Sciatic nerve (tissue), 2 donors: Measurements from ENCODE around the gene MRPS18A. TPM values are rescaled to one million over a fixed set of nuclear protein-coding genes. Genes with fewer than 3 reads are reported as not detected.
A peak's percentile ranks its signal among the peaks of the same experiment; 100 is the strongest.
"Not testable (repeated sequence)": the region's sequence is repeated elsewhere in the genome, so short reads cannot be mapped to it uniquely, and the experiment has no call there.

Experiments
- ATAC-seq: fragments of 200-7000 bp; cut with Tn5 transposase; one replicate; pipeline ENCODE4 v1.9.1; 2020; ENCODE audit warnings: mild to moderate bottlenecking, moderate library complexity
- DNase-seq: peaks from one replicate; pipeline ENCODE4 v3.0.0-alpha.2; 2020; ENCODE audit warnings: low spot score
- intact Hi-C: fragments of 100-400 bp; cut with DNase I; formaldehyde crosslinking; loops from one replicate; pipeline ENCODE4 v1.14.2; 2022
- total RNA-seq: library from RNA; stranded (reverse); fragmentation: NEBNext Ultra II Directional; extraction: Animal tissue kit (Norgen Biotek cat#: 25700); gene quantifications from one replicate; pipeline ENCODE4 v1.2.1, GENCODE V29; 2021
- donor health status: DM: no; HTN: no; CAD: no.
- donor health status: DM: no; HTN: no; CAD: no.

MRPS18A gene
- total RNA-seq, 1 donor from 2014 or later: 29.7 TPM

- ATAC-seq (no peak), DNase-seq (no peak)
- intact Hi-C loops: no loop called here
These were observed 9.8 kb downstream of the MRPS18A start for GRCh38 chr6:43677759-43678158.

- intact Hi-C loops: no loop called here
- no peak for ATAC-seq
- DNase-seq: no peak
These were observed 10.5 kb downstream of the MRPS18A start for GRCh38 chr6:43676962-43677606.

GRCh38 chr6:43674921-43675320 lies 12.7 kb downstream of the MRPS18A start:
- no peak for DNase-seq
- no peak for ATAC-seq
- intact Hi-C loops: no loop called here

GRCh38 chr6:43674291-43674690 lies 13.3 kb downstream of the MRPS18A start:
- intact Hi-C loops: no loop called here
- no peak for ATAC-seq
- DNase-seq: no peak

GRCh38 chr6:43673444-43674084 lies 14.0 kb downstream of the MRPS18A start:
- intact Hi-C loops: no loop called here
- no peak for ATAC-seq
- DNase-seq: no peak

- DNase-seq (no peak), ATAC-seq (peak; percentile 0)
- intact Hi-C loops: no loop called here
These were observed 15.5 kb downstream of the MRPS18A start for GRCh38 chr6:43671801-43672690.

- intact Hi-C loops: no loop called here
- no peak for DNase-seq
- no peak for ATAC-seq
These were observed 16.4 kb downstream of the MRPS18A start for GRCh38 chr6:43671011-43671800.

GRCh38 chr6:43670623-43670986 lies 17.0 kb downstream of the MRPS18A start:
- DNase-seq (no peak), ATAC-seq (no peak)
- intact Hi-C loops: no loop called here

- DNase-seq (no peak), ATAC-seq (peak; percentile 5)
- intact Hi-C loops: loop anchor here (5.0 kb wide), 2 partner anchors 102 to 407 kb away; partner anchors contain the start of gene VEGFA
These were observed 17.5 kb downstream of the MRPS18A start for GRCh38 chr6:43669922-43670622.

- DNase-seq (peak; percentile 78), ATAC-seq (peak; percentile 73)
- intact Hi-C loops: loop anchor here (5.0 kb wide), 2 partner anchors 103 to 408 kb away; partner anchors contain the start of gene VEGFA
These were observed 18.3 kb downstream of the MRPS18A start for GRCh38 chr6:43669050-43669921.

GRCh38 chr6:43668151-43669028 lies 19.2 kb downstream of the MRPS18A start:
- DNase-seq (no peak), ATAC-seq (peak; percentile 33)
- intact Hi-C loops: loop anchor here (5.0 kb wide), 2 partner anchors 104 to 409 kb away; partner anchors contain the start of gene VEGFA

- intact Hi-C loops: loop anchor here (5.0 kb wide), 2 partner anchors 105 to 410 kb away; partner anchors contain the start of gene VEGFA
- peak; percentile 91 for DNase-seq
- ATAC-seq: peak; percentile 59
These were observed 20.1 kb downstream of the MRPS18A start for GRCh38 chr6:43667245-43668150.

- DNase-seq (no peak), ATAC-seq (no peak)
- intact Hi-C loops: loop anchor here (5.0 kb wide), 2 partner anchors 106 to 411 kb away; partner anchors contain the start of gene VEGFA
These were observed 21.2 kb downstream of the MRPS18A start for GRCh38 chr6:43666196-43666920.

- ATAC-seq (no peak), DNase-seq (no peak)
- intact Hi-C loops: loop anchor here (5.0 kb wide), 2 partner anchors 107 to 412 kb away; partner anchors contain the start of gene VEGFA
These were observed 22.2 kb downstream of the MRPS18A start for GRCh38 chr6:43665376-43665775.

- intact Hi-C loops, ATAC-seq, DNase-seq: not testable (repeated sequence)
These were observed 24.6 kb downstream of the MRPS18A start for GRCh38 chr6:43662948-43663347.
